ENCODE results near the gene EFNA4.

DNA sequence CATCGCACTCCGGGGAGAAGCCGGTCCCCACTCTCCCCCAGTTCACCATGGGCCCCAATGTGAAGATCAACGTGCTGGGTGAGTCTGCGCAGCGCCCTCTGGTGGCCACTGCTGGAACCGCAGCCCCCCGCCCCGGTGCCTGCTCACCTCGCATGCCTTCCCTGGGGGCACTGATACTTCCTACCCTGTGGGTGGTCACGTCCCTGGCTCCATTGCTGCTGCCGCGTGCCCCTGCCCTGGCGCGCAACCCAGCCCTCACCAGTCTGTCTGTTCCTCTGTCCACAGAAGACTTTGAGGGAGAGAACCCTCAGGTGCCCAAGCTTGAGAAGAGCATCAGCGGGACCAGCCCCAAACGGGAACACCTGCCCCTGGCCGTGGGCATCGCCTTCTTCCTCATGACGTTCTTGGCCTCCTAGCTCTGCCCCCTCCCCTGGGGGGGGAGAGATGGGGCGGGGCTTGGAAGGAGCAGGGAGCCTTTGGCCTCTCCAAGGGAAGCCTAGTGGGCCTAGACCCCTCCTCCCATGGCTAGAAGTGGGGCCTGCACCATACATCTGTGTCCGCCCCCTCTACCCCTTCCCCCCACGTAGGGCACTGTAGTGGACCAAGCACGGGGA lies 22.7 kb downstream of the EFNA4 start:
- TF ChIP-seq, protein P1, sequence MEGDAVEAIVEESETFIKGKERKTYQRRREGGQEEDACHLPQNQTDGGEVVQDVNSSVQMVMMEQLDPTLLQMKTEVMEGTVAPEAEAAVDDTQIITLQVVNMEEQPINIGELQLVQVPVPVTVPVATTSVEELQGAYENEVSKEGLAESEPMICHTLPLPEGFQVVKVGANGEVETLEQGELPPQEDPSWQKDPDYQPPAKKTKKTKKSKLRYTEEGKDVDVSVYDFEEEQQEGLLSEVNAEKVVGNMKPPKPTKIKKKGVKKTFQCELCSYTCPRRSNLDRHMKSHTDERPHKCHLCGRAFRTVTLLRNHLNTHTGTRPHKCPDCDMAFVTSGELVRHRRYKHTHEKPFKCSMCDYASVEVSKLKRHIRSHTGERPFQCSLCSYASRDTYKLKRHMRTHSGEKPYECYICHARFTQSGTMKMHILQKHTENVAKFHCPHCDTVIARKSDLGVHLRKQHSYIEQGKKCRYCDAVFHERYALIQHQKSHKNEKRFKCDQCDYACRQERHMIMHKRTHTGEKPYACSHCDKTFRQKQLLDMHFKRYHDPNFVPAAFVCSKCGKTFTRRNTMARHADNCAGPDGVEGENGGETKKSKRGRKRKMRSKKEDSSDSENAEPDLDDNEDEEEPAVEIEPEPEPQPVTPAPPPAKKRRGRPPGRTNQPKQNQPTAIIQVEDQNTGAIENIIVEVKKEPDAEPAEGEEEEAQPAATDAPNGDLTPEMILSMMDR (IDR thresholded peaks at IDR 0.05 in 2 of 3, conservative IDR thresholded peaks at IDR 0.05 in 1 of 3; ENCODE audit: borderline replicate concordance in 1 of 3, insufficient read depth in 1 of 3, low read depth in 2 of 3, low read length in 2 of 3), result peak in 2 of 3 experiments; percentile 94 to 96; a peak in 4 of 6 replicates
- TF ChIP-seq EZH2phosphoT487 (IDR thresholded peaks at IDR 0.05; ENCODE audit: borderline replicate concordance) (no peak), JUND (IDR thresholded peaks at IDR 0.05) (no peak), TCF7L2 (IDR thresholded peaks at IDR 0.05; ENCODE audit: borderline replicate concordance, extremely low read depth, insufficient read depth, insufficient read length) (no peak), EZH2 (IDR thresholded peaks at IDR 0.05) (no peak)
- TF ChIP-seq, protein P2, sequence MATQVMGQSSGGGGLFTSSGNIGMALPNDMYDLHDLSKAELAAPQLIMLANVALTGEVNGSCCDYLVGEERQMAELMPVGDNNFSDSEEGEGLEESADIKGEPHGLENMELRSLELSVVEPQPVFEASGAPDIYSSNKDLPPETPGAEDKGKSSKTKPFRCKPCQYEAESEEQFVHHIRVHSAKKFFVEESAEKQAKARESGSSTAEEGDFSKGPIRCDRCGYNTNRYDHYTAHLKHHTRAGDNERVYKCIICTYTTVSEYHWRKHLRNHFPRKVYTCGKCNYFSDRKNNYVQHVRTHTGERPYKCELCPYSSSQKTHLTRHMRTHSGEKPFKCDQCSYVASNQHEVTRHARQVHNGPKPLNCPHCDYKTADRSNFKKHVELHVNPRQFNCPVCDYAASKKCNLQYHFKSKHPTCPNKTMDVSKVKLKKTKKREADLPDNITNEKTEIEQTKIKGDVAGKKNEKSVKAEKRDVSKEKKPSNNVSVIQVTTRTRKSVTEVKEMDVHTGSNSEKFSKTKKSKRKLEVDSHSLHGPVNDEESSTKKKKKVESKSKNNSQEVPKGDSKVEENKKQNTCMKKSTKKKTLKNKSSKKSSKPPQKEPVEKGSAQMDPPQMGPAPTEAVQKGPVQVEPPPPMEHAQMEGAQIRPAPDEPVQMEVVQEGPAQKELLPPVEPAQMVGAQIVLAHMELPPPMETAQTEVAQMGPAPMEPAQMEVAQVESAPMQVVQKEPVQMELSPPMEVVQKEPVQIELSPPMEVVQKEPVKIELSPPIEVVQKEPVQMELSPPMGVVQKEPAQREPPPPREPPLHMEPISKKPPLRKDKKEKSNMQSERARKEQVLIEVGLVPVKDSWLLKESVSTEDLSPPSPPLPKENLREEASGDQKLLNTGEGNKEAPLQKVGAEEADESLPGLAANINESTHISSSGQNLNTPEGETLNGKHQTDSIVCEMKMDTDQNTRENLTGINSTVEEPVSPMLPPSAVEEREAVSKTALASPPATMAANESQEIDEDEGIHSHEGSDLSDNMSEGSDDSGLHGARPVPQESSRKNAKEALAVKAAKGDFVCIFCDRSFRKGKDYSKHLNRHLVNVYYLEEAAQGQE (IDR thresholded peaks at IDR 0.05; ENCODE audit: low read depth), result no peak
